Fibroblast of lung (primary cell): Measurements from ENCODE around the gene RAB30. TPM values are rescaled to one million over a fixed set of nuclear protein-coding genes. Genes with fewer than 3 reads are reported as not detected.

Experiments
- DNase-seq, 2 donors: peaks; one replicate each; pipeline versions ENCODE4 v3.0.0 to v3.0.0-alpha.2; 2010; ENCODE audit warnings: low read depth in 2 of 2
- H2AFZ ChIP-seq: 2 replicates; pipeline ENCODE4 v1.5.1; 2012; ENCODE audit warnings: low read length, control low read depth, inconsistent platforms
- H3K27ac ChIP-seq: 2 replicates; pipeline ENCODE4 v1.5.1; 2011; ENCODE audit warnings: low read length, control low read depth; ENCODE audit not compliant: insufficient read depth
- H3K27me3 ChIP-seq: 2 replicates; pipeline ENCODE4 v1.5.1; 2011; ENCODE audit warnings: mild to moderate bottlenecking, low read length; ENCODE audit not compliant: control insufficient read depth, insufficient read depth
- H3K36me3 ChIP-seq: 2 replicates; pipeline ENCODE4 v1.5.1; 2011; ENCODE audit warnings: low read length; ENCODE audit not compliant: control insufficient read depth, insufficient read depth
- H3K4me1 ChIP-seq: 2 replicates; pipeline ENCODE4 v1.5.1; 2011; ENCODE audit warnings: low read length; ENCODE audit not compliant: control insufficient read depth, insufficient read depth; ENCODE audit errors: extremely low read depth
- H3K4me2 ChIP-seq: 2 replicates; pipeline ENCODE4 v1.5.1; 2011; ENCODE audit warnings: low read length, control low read depth; ENCODE audit not compliant: insufficient read depth; ENCODE audit errors: extremely low read depth
- H3K4me3 ChIP-seq, 4 experiments: fragments of 200-600 bp in 1 of 4; sonication (generic) in 1 of 4; replicated peaks in 1 of 4; 2 replicates each; pipeline ENCODE4 v1.5.1; 2011 to 2016; ENCODE audit warnings: low read length in 4 of 4, low read depth in 3 of 4, mild to moderate bottlenecking in 3 of 4, control low read depth in 2 of 4, inconsistent platforms in 1 of 4, mixed read lengths in 1 of 4; ENCODE audit not compliant: insufficient read depth in 1 of 4; ENCODE audit errors: control extremely low read depth in 1 of 4
- H3K79me2 ChIP-seq: 2 replicates; pipeline ENCODE4 v1.5.1; 2012; ENCODE audit warnings: mild to moderate bottlenecking, low read length, inconsistent platforms; ENCODE audit not compliant: control insufficient read depth, insufficient read depth
- H3K9ac ChIP-seq: 2 replicates; pipeline ENCODE4 v1.5.1; 2011; ENCODE audit warnings: mild to moderate bottlenecking, low read length, control low read depth; ENCODE audit not compliant: insufficient read depth
- H3K9me3 ChIP-seq: 2 replicates; pipeline ENCODE4 v1.5.1; 2012; ENCODE audit warnings: low read depth, low read length; ENCODE audit not compliant: control insufficient read depth, insufficient read depth
- H4K20me1 ChIP-seq: 2 replicates; pipeline ENCODE4 v1.5.1; 2011; ENCODE audit warnings: low read length; ENCODE audit not compliant: control insufficient read depth, insufficient read depth; ENCODE audit errors: extremely low read depth
- CTCF ChIP-seq, 2 donors: IDR thresholded peaks in 1 of 2; conservative IDR thresholded peaks in 1 of 2; 1 replicate in 1 of 2; 2 replicates in 1 of 2; pipeline ENCODE4 v1.5.1; 2011 to 2012; ENCODE audit warnings: low read length in 2 of 2, control low read depth in 1 of 2, inconsistent platforms in 1 of 2, low read depth in 1 of 2, mild to moderate bottlenecking in 1 of 2
- EZH2 ChIP-seq: IDR thresholded peaks from 2 replicates; pipeline ENCODE4 v1.5.1; 2012; ENCODE audit warnings: low read length, control low read depth, mild to moderate bottlenecking; ENCODE audit errors: missing control alignments
- polyA plus RNA-seq, 2 donors: library from polyadenylated mRNA; depleted of rRNA in 1 of 2; stranded (reverse) in 1 of 2; unstranded in 1 of 2; fragments of >200 nt; gene quantifications; 2 replicates each; pipeline ENCODE4 v1.2.1, GENCODE V29; 2011 to 2012; ENCODE audit warnings: missing spikeins in 1 of 2
- total RNA-seq: library from RNA; depleted of rRNA; stranded (reverse); fragments of >200 nt; gene quantifications from 2 replicates; pipeline ENCODE4 v1.2.1, GENCODE V29; 2014

Gene RAB30
- total and polyA plus RNA-seq, 2 donors (not counting 1 experiment from before 2014, with no cell fraction given), result 33.9 to 45.2 TPM

- H3K4me2 ChIP-seq, result no peak overlapping the region
- H3K36me3 ChIP-seq, result no peaks in the 10 kb centered on the region
- H3K4me3 ChIP-seq, result no peak overlapping the region
- no peaks in the 10 kb centered on the region for H3K27me3 ChIP-seq
- no peak overlapping the region for H2AFZ ChIP-seq
- no peak overlapping the region for H3K9ac ChIP-seq
- peaks cover 18% of the 10 kb centered on the region for H3K79me2 ChIP-seq
- H3K4me1 ChIP-seq, result peaks cover 14% of the 10 kb centered on the region
- TF ChIP-seq CTCF (conservative IDR thresholded peaks at IDR 0.05 in 1 of 2, IDR thresholded peaks at IDR 0.05 in 1 of 2; ENCODE audit: low read depth in 1 of 2, low read length in 2 of 2) (no peak), EZH2 (no peak)
- DNase-seq, result no peak
- H4K20me1 ChIP-seq, result no peaks in the 10 kb centered on the region
- H3K27ac ChIP-seq, result no peak overlapping the region
- H3K9me3 ChIP-seq, result no peaks in the 10 kb centered on the region
These were observed 32.1 kb downstream of the RAB30 start for GRCh38 chr11:83039566-83039965.

GRCh38 chr11:83037877-83038276 lies 33.8 kb downstream of the RAB30 start:
- peak in 1 of 2 donors; percentile 84 for DNase-seq
- peaks cover 16% of the 10 kb centered on the region for H3K79me2 ChIP-seq
- no peak overlapping the region for H3K9ac ChIP-seq
- H4K20me1 ChIP-seq, result no peaks in the 10 kb centered on the region
- H3K9me3 ChIP-seq, result no peaks in the 10 kb centered on the region
- TF ChIP-seq EZH2 (no peak), CTCF (conservative IDR thresholded peaks at IDR 0.05 in 1 of 2, IDR thresholded peaks at IDR 0.05 in 1 of 2; ENCODE audit: low read depth in 1 of 2, low read length in 2 of 2) (no peak)
- no peak overlapping the region for H2AFZ ChIP-seq
- no peaks in the 10 kb centered on the region for H3K36me3 ChIP-seq
- no peak overlapping the region for H3K4me3 ChIP-seq
- no peaks in the 10 kb centered on the region for H3K27me3 ChIP-seq
- no peak overlapping the region for H3K4me2 ChIP-seq
- H3K27ac ChIP-seq, result no peak overlapping the region
- peaks cover 22% of the 10 kb centered on the region for H3K4me1 ChIP-seq

- Histone ChIP-seq H3K36me3 (no peaks in the 10 kb centered on the region), H3K9ac (no peak overlapping the region), H3K79me2 (peaks cover 25% of the 10 kb centered on the region), H3K4me2 (no peak overlapping the region), H3K27ac (no peak overlapping the region), H3K4me1 (peaks cover 25% of the 10 kb centered on the region), H2AFZ (no peak overlapping the region), H3K4me3 (no peak overlapping the region), H4K20me1 (no peaks in the 10 kb centered on the region), H3K9me3 (no peaks in the 10 kb centered on the region), H3K27me3 (no peaks in the 10 kb centered on the region)
- DNase-seq, result no peak
- TF ChIP-seq CTCF (conservative IDR thresholded peaks at IDR 0.05 in 1 of 2, IDR thresholded peaks at IDR 0.05 in 1 of 2; ENCODE audit: low read depth in 1 of 2, low read length in 2 of 2) (no peak), EZH2 (no peak)
These were observed 35.0 kb downstream of the RAB30 start for GRCh38 chr11:83036701-83037100.
